H9 (cell line): ENCODE measurements around the gene THSD4. TPM values are rescaled to one million over a fixed set of nuclear protein-coding genes. Genes with fewer than 3 reads are reported as not detected.

Source experiments
- DNase-seq: peaks from one replicate; pipeline ENCODE4 v3.0.0-alpha.2; 2017
- H2AFZ ChIP-seq: one replicate; pipeline ENCODE4 v1.6.1; 2013; ENCODE audit warnings: mild to moderate bottlenecking, low read length, control low read depth, moderate library complexity
- H2AK5ac ChIP-seq: 2 replicates; pipeline ENCODE4 v1.6.1; 2013; ENCODE audit warnings: low read length, control low read depth, mixed read lengths; ENCODE audit not compliant: insufficient read length
- H2BK120ac ChIP-seq: one replicate; pipeline ENCODE4 v1.6.1; 2013; ENCODE audit warnings: low read depth, mild to moderate bottlenecking, low read length, control low read depth, inconsistent platforms; ENCODE audit not compliant: poor library complexity, severe bottlenecking
- H2BK12ac ChIP-seq: 2 replicates; pipeline ENCODE4 v1.6.1; 2013; ENCODE audit warnings: low read length, control low read depth, mixed read lengths, low read depth; ENCODE audit not compliant: insufficient read length
- H2BK15ac ChIP-seq: 2 replicates; pipeline ENCODE4 v1.6.1; 2013; ENCODE audit warnings: low read depth, low read length, control low read depth
- H2BK20ac ChIP-seq: one replicate; pipeline ENCODE4 v1.6.1; 2013; ENCODE audit warnings: low read depth, mild to moderate bottlenecking, low read length, control low read depth, inconsistent platforms; ENCODE audit not compliant: poor library complexity, severe bottlenecking
- H2BK5ac ChIP-seq: 2 replicates; pipeline ENCODE4 v1.6.1; 2013; ENCODE audit warnings: low read length, control low read depth, mixed read lengths; ENCODE audit not compliant: insufficient read length
- H3K14ac ChIP-seq: 2 replicates; pipeline ENCODE4 v1.6.1; 2013; ENCODE audit warnings: low read length, control low read depth; ENCODE audit not compliant: insufficient read depth
- H3K18ac ChIP-seq: 2 replicates; pipeline ENCODE4 v1.6.1; 2013; ENCODE audit warnings: low read depth, mild to moderate bottlenecking, mixed read lengths, low read length, control low read depth; ENCODE audit not compliant: insufficient read length
- H3K23ac ChIP-seq: 2 replicates; pipeline ENCODE4 v1.6.1; 2013; ENCODE audit warnings: low read length, control low read depth, mixed read lengths, low read depth; ENCODE audit not compliant: insufficient read length
- H3K23me2 ChIP-seq: 2 replicates; pipeline ENCODE4 v1.6.1; 2013; ENCODE audit warnings: low read depth, mild to moderate bottlenecking, mixed read lengths, low read length, control low read depth; ENCODE audit not compliant: insufficient read length, poor library complexity, severe bottlenecking
- H3K27ac ChIP-seq: 2 replicates; pipeline ENCODE4 v1.5.1; 2013; ENCODE audit warnings: low read length, control low read depth, mixed read lengths, low read depth; ENCODE audit not compliant: insufficient read length
- H3K27me3 ChIP-seq: 2 replicates; pipeline ENCODE4 v1.6.1; 2013; ENCODE audit warnings: low read length, control low read depth, inconsistent platforms; ENCODE audit not compliant: insufficient read depth
- H3K4ac ChIP-seq: 2 replicates; pipeline ENCODE4 v1.6.1; 2013; ENCODE audit warnings: low read depth, mild to moderate bottlenecking, control low read depth, inconsistent platforms, low read length, moderate library complexity
- H3K4me1 ChIP-seq: 2 replicates; pipeline ENCODE4 v1.6.1; 2013; ENCODE audit warnings: low read length, control low read depth, inconsistent platforms; ENCODE audit not compliant: insufficient read depth
- H3K4me2 ChIP-seq: 2 replicates; pipeline ENCODE4 v1.6.1; 2013; ENCODE audit warnings: low read length, control low read depth, mixed read lengths; ENCODE audit not compliant: insufficient read length, insufficient read depth
- H3K56ac ChIP-seq: 2 replicates; pipeline ENCODE4 v1.6.1; 2013; ENCODE audit warnings: low read depth, mild to moderate bottlenecking, mixed read lengths, low read length, control low read depth; ENCODE audit not compliant: insufficient read length
- H3K79me1 ChIP-seq: 2 replicates; pipeline ENCODE4 v1.6.1; 2013; ENCODE audit warnings: low read depth, mild to moderate bottlenecking, moderate library complexity, low read length, control low read depth, inconsistent platforms; ENCODE audit not compliant: insufficient read depth, poor library complexity, severe bottlenecking
- H3K79me2 ChIP-seq: 2 replicates; pipeline ENCODE4 v1.6.1; 2013; ENCODE audit warnings: low read length, control low read depth, inconsistent platforms; ENCODE audit not compliant: insufficient read depth
- H3K9ac ChIP-seq: 2 replicates; pipeline ENCODE4 v1.6.1; 2013; ENCODE audit warnings: low read length, control low read depth, mixed read lengths; ENCODE audit not compliant: insufficient read length; ENCODE audit errors: extremely low read depth
- H3K9me3 ChIP-seq: one replicate; pipeline ENCODE4 v1.6.1; 2013; ENCODE audit warnings: low read depth, low read length, inconsistent platforms; ENCODE audit not compliant: control insufficient read depth
- H3T11ph ChIP-seq: one replicate; pipeline ENCODE4 v1.6.1; 2013; ENCODE audit warnings: mild to moderate bottlenecking, low read length, control low read depth, inconsistent platforms
- H4K20me1 ChIP-seq: one replicate; pipeline ENCODE4 v1.6.1; 2013; ENCODE audit not compliant: control insufficient read depth, insufficient read length, insufficient read depth
- H4K5ac ChIP-seq: 2 replicates; pipeline ENCODE4 v1.6.1; 2013; ENCODE audit warnings: low read depth, mild to moderate bottlenecking, mixed read lengths, low read length, control low read depth; ENCODE audit not compliant: insufficient read length
- H4K8ac ChIP-seq: replicated peaks from 2 replicates; pipeline ENCODE4 v1.6.1; 2013; ENCODE audit warnings: low read length, control low read depth, mixed read lengths, low read depth; ENCODE audit not compliant: insufficient read length
- H4K91ac ChIP-seq: 2 replicates; pipeline ENCODE4 v1.6.1; 2013; ENCODE audit warnings: low read depth, mild to moderate bottlenecking, moderate library complexity, mixed read lengths, low read length, control low read depth; ENCODE audit not compliant: insufficient read length
- H3K27ac Mint-ChIP-seq, 3 experiments: 2 replicates in 2 of 3; 3 replicates in 1 of 3; pipeline ENCODE4 v1.8.0; 2020 to 2021; ENCODE audit warnings: mixed read lengths in 3 of 3, mild to moderate bottlenecking in 1 of 3, moderate library complexity in 1 of 3
- H3K27me3 Mint-ChIP-seq: 2 replicates; pipeline ENCODE4 v1.8.0; 2021; ENCODE audit warnings: low read depth, mild to moderate bottlenecking, moderate library complexity, mixed read lengths
- H3K36me3 Mint-ChIP-seq, 3 experiments: 2 replicates in 2 of 3; 3 replicates in 1 of 3; pipeline ENCODE4 v1.8.0; 2020 to 2021; ENCODE audit warnings: low read depth in 3 of 3, mixed read lengths in 3 of 3; ENCODE audit not compliant: insufficient read depth in 1 of 3
- H3K4me1 Mint-ChIP-seq, 2 experiments: 2 replicates each; pipeline ENCODE4 v1.8.0; 2020; ENCODE audit warnings: mixed read lengths in 2 of 2
- H3K4me3 Mint-ChIP-seq, 2 experiments: 2 replicates in 1 of 2; 3 replicates in 1 of 2; pipeline ENCODE4 v1.8.0; 2020 to 2021; ENCODE audit warnings: mild to moderate bottlenecking in 2 of 2, mixed read lengths in 2 of 2, moderate library complexity in 1 of 2
- H3K9me3 Mint-ChIP-seq, 2 experiments: 2 replicates in 1 of 2; 3 replicates in 1 of 2; pipeline ENCODE4 v1.8.0; 2020; ENCODE audit warnings: mild to moderate bottlenecking in 2 of 2, mixed read lengths in 2 of 2, moderate library complexity in 1 of 2
- WGBS: extraction: QIAGEN DNeasy Blood & Tissue Kit; methylation state at CpG from one replicate; pipeline ENCODE4 v1.1.7; 2013; ENCODE audit warnings: missing lambda C conversion rate, low lambda C conversion rate, mixed read lengths; ENCODE audit not compliant: insufficient read length; ENCODE audit errors: extremely low coverage; 5-methylcytosine and 5-hydroxymethylcytosine counted together
- total RNA-seq: library from RNA; stranded (reverse); gene quantifications from 2 replicates; pipeline ENCODE4 v1.2.1, GENCODE V29; 2021
- TF ChIP-seq, protein P1 (sequence below): fragments of 200-600 bp; sonication (generic); conservative IDR thresholded peaks from 3 replicates; pipeline ENCODE4 v1.8.0; 2021; ENCODE audit warnings: antibody characterized with exemption, mild to moderate bottlenecking

THSD4 gene
- total RNA-seq, 1 experiment from 2014 or later: 5.5 TPM

DNA sequence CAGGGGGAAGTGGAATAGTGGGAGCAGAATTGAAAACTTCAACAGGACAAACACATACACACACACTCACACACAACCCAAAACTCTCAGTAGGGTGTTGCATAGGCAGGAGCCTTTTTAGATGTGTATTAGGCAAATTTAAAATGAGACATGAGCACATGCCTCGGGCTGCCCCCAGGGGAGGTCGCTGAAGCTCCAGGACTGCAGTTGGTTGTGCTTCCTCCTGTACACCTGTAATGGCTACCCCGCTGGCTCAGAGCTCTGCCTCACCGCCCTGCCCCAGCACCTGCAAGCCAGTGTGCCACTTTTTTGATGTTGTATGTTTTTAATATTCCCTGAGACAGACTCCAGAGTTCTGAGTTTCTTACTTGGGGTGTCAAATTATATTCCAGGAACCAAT lies 391.7 kb downstream of the THSD4 start:
- no peak overlapping the region for H2AK5ac ChIP-seq
- no peak overlapping the region for H3K56ac ChIP-seq
- H3K4ac ChIP-seq: no peak overlapping the region
- no peak overlapping the region for H3T11ph ChIP-seq
- no peak overlapping the region for H2BK120ac ChIP-seq
- H3K36me3 Mint-ChIP-seq: no peaks in the 10 kb centered on the region
- no peaks in the 10 kb centered on the region for H3K27me3 Mint-ChIP-seq
- DNase-seq: no peak
- TF ChIP-seq, protein P1, sequence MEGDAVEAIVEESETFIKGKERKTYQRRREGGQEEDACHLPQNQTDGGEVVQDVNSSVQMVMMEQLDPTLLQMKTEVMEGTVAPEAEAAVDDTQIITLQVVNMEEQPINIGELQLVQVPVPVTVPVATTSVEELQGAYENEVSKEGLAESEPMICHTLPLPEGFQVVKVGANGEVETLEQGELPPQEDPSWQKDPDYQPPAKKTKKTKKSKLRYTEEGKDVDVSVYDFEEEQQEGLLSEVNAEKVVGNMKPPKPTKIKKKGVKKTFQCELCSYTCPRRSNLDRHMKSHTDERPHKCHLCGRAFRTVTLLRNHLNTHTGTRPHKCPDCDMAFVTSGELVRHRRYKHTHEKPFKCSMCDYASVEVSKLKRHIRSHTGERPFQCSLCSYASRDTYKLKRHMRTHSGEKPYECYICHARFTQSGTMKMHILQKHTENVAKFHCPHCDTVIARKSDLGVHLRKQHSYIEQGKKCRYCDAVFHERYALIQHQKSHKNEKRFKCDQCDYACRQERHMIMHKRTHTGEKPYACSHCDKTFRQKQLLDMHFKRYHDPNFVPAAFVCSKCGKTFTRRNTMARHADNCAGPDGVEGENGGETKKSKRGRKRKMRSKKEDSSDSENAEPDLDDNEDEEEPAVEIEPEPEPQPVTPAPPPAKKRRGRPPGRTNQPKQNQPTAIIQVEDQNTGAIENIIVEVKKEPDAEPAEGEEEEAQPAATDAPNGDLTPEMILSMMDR: no peak
- H3K18ac ChIP-seq: no peak overlapping the region
- no peaks in the 10 kb centered on the region for H3K9me3 Mint-ChIP-seq
- H3K79me1 ChIP-seq: no peaks in the 10 kb centered on the region
- no CpG with 5 or more reads among the region's 4 CpGs for WGBS
- H3K4me3 Mint-ChIP-seq: no peak overlapping the region
- H4K8ac ChIP-seq: no peak overlapping the region
- H2AFZ ChIP-seq: no peak overlapping the region
- no peak overlapping the region for H2BK15ac ChIP-seq
- H3K9ac ChIP-seq: no peak overlapping the region
- H3K27me3 ChIP-seq: no peaks in the 10 kb centered on the region
- no peak overlapping the region for H2BK5ac ChIP-seq
- H2BK20ac ChIP-seq: no peak overlapping the region
- H4K20me1 ChIP-seq: no peaks in the 10 kb centered on the region
- no peaks in the 10 kb centered on the region; the same call in 1 of the 2 replicates for H3K79me2 ChIP-seq
- H3K9me3 ChIP-seq: no peaks in the 10 kb centered on the region
- H3K4me1 Mint-ChIP-seq: peaks cover 2 to 3% of the 10 kb centered on the region in 2 experiments
- H3K4me1 ChIP-seq: no peaks in the 10 kb centered on the region
- H2BK12ac ChIP-seq: no peak overlapping the region
- H3K23ac ChIP-seq: no peak overlapping the region
- no peak overlapping the region; the same call in 1 of the 2 replicates for H3K14ac ChIP-seq
- H3K27ac Mint-ChIP-seq: no peak overlapping the region
- no peak overlapping the region for H3K4me2 ChIP-seq
- H4K5ac ChIP-seq: no peak overlapping the region
- H3K27ac ChIP-seq: no peak overlapping the region
- no peaks in the 10 kb centered on the region for H3K23me2 ChIP-seq
- no peak overlapping the region for H4K91ac ChIP-seq
